Measurements from ENCODE around the gene CDHR1.
"Not testable (repeated sequence)": the region's sequence is repeated elsewhere in the genome, so short reads cannot be mapped to it uniquely, and the experiment has no call there.

The CDHR1 gene

GRCh38 chr10:84175436-84175835 is 18.9 kb upstream of the CDHR1 start:
- no peak for DNase-seq

- no peak for DNase-seq
Measured at GRCh38 chr10:84176351-84176750, 18.0 kb upstream of the CDHR1 start.

GRCh38 chr10:84176836-84177474 is 17.4 kb upstream of the CDHR1 start:
- no peak for DNase-seq

GRCh38 chr10:84177541-84178141 is 16.7 kb upstream of the CDHR1 start:
- no peak for DNase-seq

GRCh38 chr10:84178160-84178609 is 16.2 kb upstream of the CDHR1 start:
- no peak for DNase-seq

GRCh38 chr10:84179059-84179710 is 15.2 kb upstream of the CDHR1 start:
- peak; percentile 65 for DNase-seq

- DNase-seq: not testable (repeated sequence)
Measured at GRCh38 chr10:84180386-84180785, 14.0 kb upstream of the CDHR1 start.

DNA sequence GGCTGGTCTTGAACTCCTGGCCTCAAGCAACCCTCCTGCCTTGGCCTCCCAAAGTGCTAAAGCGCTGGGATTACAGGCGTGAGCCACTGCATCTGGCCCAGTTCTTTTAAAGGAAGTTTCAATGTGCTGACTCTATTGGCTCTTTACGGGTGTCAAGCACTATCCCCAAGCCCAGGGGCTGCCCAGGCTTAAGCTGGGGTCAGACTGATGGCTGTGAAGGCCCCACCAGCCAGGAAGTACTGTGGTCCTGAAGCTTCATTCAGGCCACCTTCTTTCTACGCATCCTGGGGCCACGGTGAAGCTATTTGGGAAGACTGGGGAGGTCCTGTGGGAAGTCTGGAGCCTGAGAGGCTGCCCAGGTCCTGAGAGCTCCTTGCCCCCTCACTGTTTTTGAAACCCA is 12.7 kb upstream of the CDHR1 start:
- no peak for DNase-seq

GRCh38 chr10:84184517-84184916 is 9.8 kb upstream of the CDHR1 start:
- DNase-seq: no peak

GRCh38 chr10:84185526-84186175 is 8.7 kb upstream of the CDHR1 start:
- no peak for DNase-seq

GRCh38 chr10:84188815-84189214 is 5.5 kb upstream of the CDHR1 start:
- no peak for DNase-seq

DNA sequence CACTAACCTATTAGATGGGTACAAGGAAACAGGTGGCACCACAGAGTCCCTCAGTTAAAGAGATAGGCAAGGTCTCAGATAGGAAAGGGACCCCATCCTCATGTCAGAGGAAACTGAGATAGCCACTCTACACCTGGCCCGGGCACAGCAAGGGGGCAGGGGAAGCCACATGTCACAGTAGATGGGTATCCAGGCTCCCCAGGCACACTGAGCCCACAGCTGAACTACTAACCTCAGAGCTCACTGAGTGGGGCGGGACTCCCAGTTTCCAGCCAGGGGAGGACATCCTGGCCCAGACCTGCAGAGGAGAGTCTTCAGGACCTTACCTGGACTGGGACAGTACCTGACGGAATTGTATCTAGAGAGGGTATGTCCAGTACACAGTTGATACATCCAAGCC is 3.7 kb upstream of the CDHR1 start:
- DNase-seq: no peak

DNA sequence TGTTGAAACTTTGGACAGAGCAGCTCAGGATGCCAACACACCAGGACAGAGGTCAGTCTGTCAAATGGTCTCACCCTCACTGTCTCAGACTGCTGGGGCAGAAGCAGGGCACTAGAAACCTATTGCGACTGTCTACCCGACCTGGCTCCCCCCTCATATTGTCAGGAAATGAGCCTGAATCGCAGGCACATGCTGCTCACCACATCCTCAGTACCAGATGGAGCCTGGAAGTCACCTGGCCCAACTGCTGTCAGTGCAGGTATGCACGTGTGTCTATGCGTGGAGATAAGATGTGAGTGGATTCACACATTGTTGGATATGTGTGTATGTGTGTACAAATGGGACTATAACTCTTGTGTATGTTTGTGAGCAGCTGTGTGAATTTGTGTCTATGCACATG is 3.2 kb upstream of the CDHR1 start:
- no peak for DNase-seq

GRCh38 chr10:84193327-84193726 is 1.0 kb upstream of the CDHR1 start:
- no peak for DNase-seq

GRCh38 chr10:84193846-84194423 is 402 bp upstream of the CDHR1 start:
- DNase-seq: no peak

GRCh38 chr10:84195044-84195830 is 900 bp downstream of the CDHR1 start:
- no peak for DNase-seq

DNA sequence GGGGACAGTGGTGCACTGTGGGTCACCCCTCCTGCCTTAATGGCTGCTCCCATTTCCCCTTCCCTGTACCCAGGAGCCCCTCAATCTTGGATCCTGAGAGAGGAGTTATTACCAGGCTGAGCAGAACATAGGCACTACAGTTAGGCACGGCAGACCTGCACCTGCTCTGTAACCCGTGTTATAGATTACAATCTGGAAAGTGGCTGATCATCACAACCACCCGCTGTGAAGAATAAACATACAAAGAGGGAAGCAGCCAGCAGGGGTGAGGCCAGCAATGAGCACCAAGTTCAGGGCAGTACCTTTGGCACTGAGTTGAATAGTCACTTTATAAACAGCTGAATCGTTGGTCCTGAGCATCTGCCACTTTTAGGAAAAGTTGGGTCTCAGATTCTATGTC is 1.7 kb downstream of the CDHR1 start:
- no peak for DNase-seq

DNA sequence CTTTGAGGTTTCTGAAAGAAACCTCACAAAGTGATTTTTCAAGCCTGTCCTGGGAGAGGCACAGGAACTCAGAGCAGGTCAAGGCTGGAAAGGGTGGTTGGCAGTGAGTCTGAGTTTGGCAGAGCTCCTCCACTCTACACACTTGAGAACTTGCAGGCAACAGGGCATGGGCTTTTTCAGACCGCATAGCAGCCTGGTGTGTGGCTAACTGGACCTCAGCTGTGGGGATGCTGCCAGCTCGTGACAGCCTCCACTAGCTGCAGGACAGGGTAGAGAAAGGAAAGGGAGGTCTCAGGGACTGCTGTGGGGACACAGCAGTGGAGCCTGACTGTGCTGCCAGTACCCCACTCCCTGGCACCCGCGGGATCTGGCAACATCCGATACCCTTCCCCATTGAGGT is 2.6 kb downstream of the CDHR1 start:
- no peak for DNase-seq

DNA sequence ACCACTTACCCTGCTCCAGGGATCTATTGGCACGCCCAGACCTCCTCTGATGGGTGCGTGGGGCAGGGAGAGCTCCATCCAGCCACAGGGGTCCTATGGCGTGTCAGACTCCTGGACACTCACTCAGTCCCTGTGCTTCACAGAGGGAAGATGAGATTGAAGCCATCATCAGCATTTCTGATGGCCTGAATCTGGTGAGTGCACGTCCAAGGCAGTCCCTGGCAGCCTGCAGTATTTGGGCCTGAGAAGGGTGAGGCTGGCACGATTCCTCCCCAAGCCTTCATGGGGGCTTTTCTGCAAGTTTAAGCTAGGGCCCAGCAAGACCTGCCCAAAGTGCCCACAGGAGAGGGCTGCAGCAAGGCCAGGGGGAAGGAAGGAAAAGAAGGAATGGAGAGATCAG is 3.3 kb downstream of the CDHR1 start:
- DNase-seq: no peak

- no peak for DNase-seq
Measured at GRCh38 chr10:84198206-84198915, 4.0 kb downstream of the CDHR1 start.

GRCh38 chr10:84200537-84201243 is 6.4 kb downstream of the CDHR1 start:
- no peak for DNase-seq

GRCh38 chr10:84201244-84201606 is 6.9 kb downstream of the CDHR1 start:
- DNase-seq: no peak
